HG03565 (cell line): ENCODE data around the gene GPR39.

ENCODE experiments used
- ATAC-seq: cut with Tn5 transposase; IDR thresholded peaks from one replicate; pipeline ENCODE4 v1.9.1; 2021; ENCODE audit warnings: mild to moderate bottlenecking, moderate library complexity; ENCODE audit not compliant: unreplicated experiment

GPR39 gene

GRCh38 chr2:132412021-132412420 lies 4.6 kb upstream of the GPR39 start:
- ATAC-seq, result no peak

DNA sequence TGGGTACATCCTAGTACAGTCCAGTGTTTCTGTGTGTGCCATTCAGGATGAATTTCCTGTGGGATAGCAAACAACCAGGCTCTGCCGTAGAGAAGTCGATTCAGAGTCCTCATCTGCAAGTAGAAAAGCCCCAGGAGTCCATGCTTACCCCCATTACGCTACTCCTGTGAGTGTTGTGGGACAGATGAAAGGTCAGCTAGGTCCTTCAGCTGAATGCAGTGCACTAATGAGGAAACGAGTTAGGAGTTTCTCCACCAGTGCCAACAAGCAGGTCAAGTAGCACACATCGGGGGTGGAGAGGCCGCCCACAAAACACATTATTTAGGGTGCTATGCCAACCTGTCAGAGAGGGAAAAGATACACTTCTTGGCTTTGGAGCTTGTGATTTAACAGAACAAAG lies 2.5 kb upstream of the GPR39 start:
- ATAC-seq, result no peak

DNA sequence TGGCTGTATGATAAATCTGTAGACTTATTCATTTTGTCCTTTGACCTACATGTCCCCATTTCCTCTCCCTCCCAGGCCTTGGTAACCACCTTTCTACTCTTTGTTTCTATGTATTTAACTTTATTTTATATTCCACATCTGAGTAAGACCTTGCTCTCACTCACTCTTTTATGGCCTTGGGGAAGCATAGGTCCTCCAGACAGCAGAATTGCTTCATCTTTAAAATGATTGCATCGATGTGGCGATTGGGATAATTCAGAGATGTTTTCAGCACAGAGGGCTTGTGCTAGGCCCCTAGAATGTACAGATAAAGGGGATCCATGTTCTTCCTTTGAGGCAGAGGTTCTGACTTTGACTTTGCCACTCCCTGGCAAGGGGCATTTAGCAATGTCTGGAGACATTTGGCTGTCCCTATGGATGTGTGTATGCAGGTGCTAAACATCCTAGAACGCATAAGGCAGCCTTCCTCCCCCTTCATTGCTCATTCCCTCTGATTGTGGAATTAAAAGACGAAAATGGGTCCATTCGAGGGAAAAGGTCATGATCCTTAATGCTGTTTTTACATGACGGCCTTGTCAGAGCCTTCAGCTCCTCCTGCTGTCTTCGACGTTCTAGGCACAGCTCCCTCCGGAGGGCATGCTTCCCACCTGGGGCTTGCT lies 1.2 kb upstream of the GPR39 start:
- no peak for ATAC-seq

DNA sequence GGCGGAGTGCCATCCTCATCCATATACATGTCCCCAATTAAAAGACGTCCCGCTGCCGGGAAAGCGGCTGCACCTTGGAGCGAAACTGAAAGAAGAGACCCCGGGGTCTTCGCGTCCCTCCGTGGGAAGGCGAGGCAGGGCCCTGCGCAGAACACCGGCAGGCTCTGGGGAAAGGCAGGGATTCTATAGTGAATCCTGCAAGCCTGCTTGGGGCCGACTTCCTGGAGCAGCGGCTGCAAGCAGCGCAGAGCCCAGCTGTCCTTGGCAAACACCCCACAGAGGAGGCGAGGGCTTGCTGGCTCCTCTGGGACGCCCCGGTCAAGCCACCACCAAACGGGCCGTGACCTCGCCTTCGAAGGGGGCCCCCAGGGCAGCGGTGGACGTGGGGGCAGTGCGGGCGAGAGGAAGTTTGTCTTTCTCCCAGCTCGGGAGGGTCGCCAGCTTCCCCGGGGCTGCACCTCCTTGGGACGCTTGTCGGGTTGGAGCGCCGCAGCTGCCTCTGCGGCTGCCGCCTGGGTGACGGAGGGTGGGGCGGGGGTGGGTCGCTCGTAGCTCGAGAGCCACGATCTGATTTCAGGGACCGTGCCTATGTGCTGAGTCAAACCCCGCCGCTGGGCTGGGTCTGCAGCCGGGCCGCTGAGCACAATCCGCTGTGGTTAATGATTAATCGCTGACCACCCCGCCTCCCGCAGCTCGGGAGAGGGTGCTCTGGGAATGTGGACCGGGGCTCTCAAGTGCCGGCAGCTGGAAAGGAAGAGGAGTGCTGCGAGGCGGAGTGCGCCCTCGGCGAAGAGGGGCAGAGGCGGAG lies 486 bp upstream of the GPR39 start:
- no peak for ATAC-seq

DNA sequence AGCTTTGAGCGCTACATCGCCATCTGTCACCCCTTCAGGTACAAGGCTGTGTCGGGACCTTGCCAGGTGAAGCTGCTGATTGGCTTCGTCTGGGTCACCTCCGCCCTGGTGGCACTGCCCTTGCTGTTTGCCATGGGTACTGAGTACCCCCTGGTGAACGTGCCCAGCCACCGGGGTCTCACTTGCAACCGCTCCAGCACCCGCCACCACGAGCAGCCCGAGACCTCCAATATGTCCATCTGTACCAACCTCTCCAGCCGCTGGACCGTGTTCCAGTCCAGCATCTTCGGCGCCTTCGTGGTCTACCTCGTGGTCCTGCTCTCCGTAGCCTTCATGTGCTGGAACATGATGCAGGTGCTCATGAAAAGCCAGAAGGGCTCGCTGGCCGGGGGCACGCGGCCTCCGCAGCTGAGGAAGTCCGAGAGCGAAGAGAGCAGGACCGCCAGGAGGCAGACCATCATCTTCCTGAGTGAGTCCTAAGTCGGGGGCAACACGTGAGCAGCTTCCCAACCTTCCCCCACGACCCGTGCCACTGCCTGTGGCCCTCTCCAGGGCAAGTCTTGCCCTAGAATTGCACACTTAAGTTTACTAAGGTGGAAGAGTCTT lies 928 bp downstream of the GPR39 start:
- ATAC-seq, result no peak

DNA sequence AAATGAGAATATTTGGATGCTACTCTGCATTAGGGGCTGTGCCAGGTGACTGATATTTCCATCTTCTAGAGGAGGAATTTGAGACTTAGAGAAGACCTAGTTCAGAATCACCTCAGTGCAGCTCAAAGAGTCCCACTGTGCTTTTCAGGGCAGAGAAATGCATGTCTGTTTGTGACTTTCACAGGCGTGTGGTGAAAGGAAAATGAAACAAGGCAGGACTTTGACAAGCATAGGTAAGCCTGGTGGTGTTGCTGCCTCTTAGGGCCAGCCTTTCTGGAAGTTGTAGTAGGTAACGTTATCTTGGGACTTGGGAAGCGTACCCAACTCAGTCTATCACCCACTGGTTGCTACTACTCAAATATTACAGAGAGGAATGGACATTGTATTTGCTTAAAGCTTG lies 2.6 kb downstream of the GPR39 start:
- no peak for ATAC-seq

DNA sequence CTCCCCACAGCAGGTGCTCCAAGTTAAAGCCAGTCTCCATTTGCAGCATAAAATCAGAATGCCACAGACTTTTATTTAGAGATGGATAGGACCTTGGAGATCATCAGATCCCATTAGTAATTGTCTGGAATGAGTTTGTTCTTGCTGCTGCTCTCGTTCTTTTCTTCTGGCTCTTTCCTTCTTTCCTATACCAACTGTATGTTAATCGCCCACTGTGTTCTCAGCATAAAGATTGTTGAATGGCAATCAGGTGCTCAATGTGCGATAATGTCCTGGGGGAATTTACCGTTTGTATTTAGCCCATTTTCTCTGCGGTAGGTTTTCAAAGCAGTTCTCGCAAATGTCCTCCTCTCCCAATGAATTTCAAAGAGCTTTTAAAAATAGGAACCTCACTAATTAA lies 3.3 kb downstream of the GPR39 start:
- no peak for ATAC-seq

- no peak for ATAC-seq
These were observed 4.5 kb downstream of the GPR39 start for GRCh38 chr2:132420816-132421805.

DNA sequence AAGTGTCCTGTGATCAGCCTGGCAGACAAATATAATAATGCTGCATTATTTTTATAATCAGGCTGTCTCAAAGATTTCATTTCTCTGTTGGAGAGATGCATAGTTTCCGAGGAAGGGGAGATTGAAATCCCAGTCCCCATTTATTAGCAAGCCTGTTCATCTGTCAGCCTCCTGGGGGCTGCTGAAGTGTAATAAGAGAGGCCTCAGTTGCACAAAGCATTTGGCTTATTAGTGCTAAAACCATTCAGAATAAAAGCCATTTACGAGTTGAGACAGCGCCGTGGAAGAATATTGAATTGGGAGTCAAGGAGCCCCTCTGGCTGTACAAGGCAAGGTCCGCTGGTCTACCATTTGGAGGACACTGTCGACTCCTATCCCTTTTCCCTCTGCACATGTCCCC lies 6.1 kb downstream of the GPR39 start:
- no peak for ATAC-seq

DNA sequence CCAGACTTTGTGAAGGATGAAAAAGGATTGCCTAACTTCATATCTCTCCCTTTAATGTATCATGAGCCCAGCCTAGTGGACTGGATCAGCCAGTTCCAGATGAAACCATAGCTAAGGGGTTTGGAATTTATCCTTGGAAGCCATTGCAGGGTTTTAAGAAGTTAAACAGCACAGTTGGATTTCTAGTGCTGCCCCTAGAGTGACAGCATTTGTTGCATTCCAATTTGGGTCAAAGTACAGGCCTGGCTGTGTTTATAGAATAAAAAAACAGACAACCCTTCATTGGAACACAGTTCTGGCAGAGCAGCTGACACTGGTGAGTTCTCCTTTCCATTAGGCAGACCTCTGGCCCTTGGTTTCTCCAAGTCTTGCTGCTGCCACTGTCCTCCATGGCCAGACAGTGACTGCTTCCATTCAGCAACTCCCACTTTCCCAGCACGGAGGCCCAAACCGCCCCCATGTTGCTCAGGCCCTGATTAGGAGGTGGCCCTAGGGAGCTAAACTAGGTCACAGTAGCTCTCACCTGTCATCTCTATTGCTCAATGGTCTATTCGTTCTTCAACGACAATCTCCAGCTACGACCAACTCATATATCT lies 8.0 kb downstream of the GPR39 start:
- ATAC-seq, result no peak

GRCh38 chr2:132426033-132426432 lies 9.4 kb downstream of the GPR39 start:
- no peak for ATAC-seq

DNA sequence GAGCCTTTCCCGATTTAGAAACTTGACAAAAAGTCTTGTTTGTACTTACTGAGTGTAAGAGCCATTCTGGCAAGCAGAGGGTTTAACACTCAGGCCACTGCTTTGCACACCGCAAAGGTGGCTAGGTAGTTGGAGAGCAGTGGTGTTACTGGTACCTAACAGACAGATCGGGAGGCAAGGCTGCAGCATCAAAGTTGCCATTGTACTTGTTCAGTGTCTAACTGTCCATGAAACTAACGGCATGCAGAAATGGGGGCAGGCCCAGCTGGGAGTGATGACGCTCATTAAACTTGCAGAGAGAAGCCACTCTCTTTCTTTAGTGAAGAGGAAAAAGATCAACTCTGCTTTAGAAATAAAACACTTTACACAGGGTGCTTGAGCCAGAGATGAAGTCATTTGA lies 10.1 kb downstream of the GPR39 start:
- no peak for ATAC-seq

GRCh38 chr2:132429351-132429750 lies 12.7 kb downstream of the GPR39 start:
- no peak for ATAC-seq

DNA sequence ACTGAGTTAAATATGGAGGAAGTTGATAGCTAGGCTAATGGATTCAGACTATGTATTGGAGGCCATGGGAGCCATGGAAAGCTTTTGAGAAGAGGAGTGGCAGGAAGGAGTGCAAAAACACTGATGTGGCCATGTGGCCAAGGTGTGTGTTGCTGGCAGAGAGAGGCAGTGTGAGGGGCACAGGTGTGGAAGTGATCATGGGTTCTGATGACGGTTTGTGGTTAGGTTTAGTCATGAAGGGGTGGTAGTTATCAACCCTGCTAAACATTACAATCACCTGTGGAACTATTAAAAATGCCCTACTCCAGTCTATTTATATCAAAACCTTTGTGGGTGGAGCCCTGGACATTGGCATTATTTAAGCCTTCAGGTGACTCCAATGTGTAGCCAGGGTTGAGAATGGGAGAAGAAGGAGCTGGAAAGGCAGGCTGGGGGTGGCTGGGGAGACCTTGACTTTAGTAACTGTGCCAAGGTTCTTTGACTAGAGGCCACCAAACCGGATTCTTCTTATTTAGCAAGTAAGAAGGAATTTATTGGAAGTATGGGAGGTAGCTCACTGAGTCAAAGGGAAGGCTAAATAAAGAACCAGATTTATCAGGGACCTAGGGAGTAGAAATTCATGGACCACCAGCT lies 13.5 kb downstream of the GPR39 start:
- no peak for ATAC-seq

GRCh38 chr2:132430895-132431294 lies 14.3 kb downstream of the GPR39 start:
- no peak for ATAC-seq

DNA sequence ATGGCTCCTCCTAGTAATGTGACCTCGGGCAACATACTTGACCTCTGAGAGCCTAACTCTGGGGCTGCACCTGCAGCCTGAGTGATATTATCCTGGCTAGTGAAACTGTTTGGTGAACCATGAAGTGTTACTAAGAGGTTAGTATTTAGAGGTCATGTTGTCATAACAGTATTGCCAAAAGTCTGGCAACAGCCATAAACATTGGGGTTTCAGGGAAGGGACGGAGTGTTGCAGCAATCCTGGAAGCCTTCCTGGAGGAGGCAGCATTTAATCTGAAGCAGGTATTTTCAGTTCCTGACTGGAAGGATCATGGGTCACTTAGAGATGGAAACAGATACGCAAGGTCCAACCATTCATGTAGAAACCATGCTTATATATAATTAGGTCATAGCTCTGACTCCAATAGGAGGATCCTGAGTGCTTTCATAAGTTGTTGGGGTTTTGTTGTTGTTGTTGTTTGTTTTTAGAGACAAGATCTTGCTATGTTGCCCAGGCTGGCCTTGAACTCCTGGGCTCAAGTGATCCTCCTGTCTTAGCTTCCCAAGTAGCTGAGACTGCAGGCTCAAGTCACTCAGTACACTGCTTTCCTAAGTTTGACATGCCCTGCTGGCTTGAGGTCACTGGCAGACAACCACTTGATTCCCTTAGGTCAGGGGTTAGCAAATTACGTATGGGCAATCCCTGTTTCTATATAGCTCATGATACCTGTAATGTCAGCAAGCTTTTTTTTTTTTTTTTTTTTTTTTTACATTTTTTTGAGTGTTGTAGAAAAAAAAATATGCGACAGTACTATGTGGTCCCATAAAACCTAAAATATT lies 21.5 kb downstream of the GPR39 start:
- no peak for ATAC-seq

DNA sequence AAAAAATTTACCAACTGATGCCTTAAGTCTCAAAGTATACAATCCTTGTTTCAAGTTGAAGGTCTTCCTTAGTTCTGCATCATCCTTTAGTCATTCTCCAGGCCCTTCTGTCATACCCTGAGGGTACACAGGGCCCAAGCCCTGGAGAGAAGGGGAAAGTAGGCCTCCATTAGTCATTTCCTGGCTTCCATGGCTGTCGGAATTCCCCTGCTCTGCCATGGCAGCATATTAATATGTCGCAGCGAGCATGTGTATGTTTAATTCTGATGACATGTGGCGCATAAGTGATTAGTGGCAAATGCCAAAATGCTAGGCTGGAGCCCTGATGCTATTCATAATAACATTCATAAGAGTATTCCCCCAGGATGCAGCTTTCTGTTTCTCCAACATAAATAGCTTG lies 22.1 kb downstream of the GPR39 start:
- no peak for ATAC-seq

- no peak for ATAC-seq
These were observed 23.2 kb downstream of the GPR39 start for GRCh38 chr2:132439703-132440398.

GRCh38 chr2:132441051-132441450 lies 24.4 kb downstream of the GPR39 start:
- no peak for ATAC-seq
